A673 (cell line): ENCODE data around the gene HPRT1. TPM values are rescaled to one million over a fixed set of nuclear protein-coding genes. Genes with fewer than 3 reads are reported as not detected.

Experiments used
- BruUV-seq: library from RNA; stranded (reverse); fragments of 400-500 nt; replicated peaks from 2 replicates; lab custom pipeline; 2021; lab: Mats Ljungman, UMichigan
- CTCF ChIA-PET: fragments of 300-600 bp; sonication (Branson Sonifier 250); formaldehyde crosslinking; loops from one replicate; lab custom pipeline; 2022; ENCODE audit warnings: antibody characterized with exemption; lab: Charles Lee
- POLR2A ChIA-PET: fragments of 300-600 bp; sonication (Branson Sonifier 250); formaldehyde crosslinking; loops from one replicate; lab custom pipeline; 2022; ENCODE audit warnings: antibody characterized with exemption; ENCODE audit not compliant: low non-redundant PET; lab: Charles Lee
- DNase-seq: peaks from one replicate; pipeline ENCODE4 v3.0.0-alpha.2; 2015; ENCODE audit warnings: low spot score
- H3K27ac ChIP-seq: fragments of 200-600 bp; sonication (generic); 2 replicates; pipeline ENCODE4 v1.5.1; 2016; ENCODE audit warnings: mixed run types, low read depth, mild to moderate bottlenecking, mixed read lengths, antibody characterized with exemption, low read length; ENCODE audit not compliant: poor library complexity, severe bottlenecking
- H3K27me3 ChIP-seq: fragments of 200-600 bp; sonication (generic); replicated peaks from 2 replicates; pipeline ENCODE4 v1.6.1; 2017; ENCODE audit warnings: mixed run types, low read depth, mild to moderate bottlenecking, mixed read lengths, antibody characterized with exemption, low read length; ENCODE audit not compliant: insufficient read depth, poor library complexity
- H3K36me3 ChIP-seq: fragments of 200-600 bp; sonication (generic); 2 replicates; pipeline ENCODE4 v1.6.1; 2016; ENCODE audit warnings: mixed run types, mild to moderate bottlenecking, mixed read lengths, antibody characterized with exemption, low read length; ENCODE audit not compliant: insufficient read depth, poor library complexity, severe bottlenecking
- H3K4me1 ChIP-seq: fragments of 200-600 bp; sonication (generic); 2 replicates; pipeline ENCODE4 v1.6.1; 2017; ENCODE audit warnings: mixed run types, mild to moderate bottlenecking, mixed read lengths, antibody characterized with exemption, low read length; ENCODE audit not compliant: insufficient read depth, poor library complexity, severe bottlenecking
- H3K4me3 ChIP-seq: fragments of 200-600 bp; sonication (generic); 2 replicates; pipeline ENCODE4 v1.5.1; 2016; ENCODE audit warnings: low read depth, mixed run types, mild to moderate bottlenecking, mixed read lengths, low read length; ENCODE audit not compliant: poor library complexity, severe bottlenecking
- H3K9me3 ChIP-seq: fragments of 200-600 bp; sonication (generic); 2 replicates; pipeline ENCODE4 v1.6.1; 2016; ENCODE audit warnings: mixed run types, low read depth, mild to moderate bottlenecking, mixed read lengths, antibody characterized with exemption, low read length; ENCODE audit not compliant: poor library complexity, severe bottlenecking
- CTCF ChIP-seq: fragments of 300-800, 200-600 bp; sonication (generic); conservative IDR thresholded peaks from 2 replicates; pipeline ENCODE4 v1.5.1; 2017; ENCODE audit warnings: low read depth, mild to moderate bottlenecking, antibody characterized with exemption, low read length, moderate library complexity, mixed read lengths
- EZH2 ChIP-seq: fragments of 200-600 bp; sonication (generic); IDR thresholded peaks from 2 replicates; pipeline ENCODE4 v1.6.1; 2017; ENCODE audit warnings: borderline replicate concordance, low read depth, mild to moderate bottlenecking, mixed read lengths, antibody characterized with exemption, low read length; ENCODE audit not compliant: poor library complexity, severe bottlenecking
- intact Hi-C: fragments of 100-400 bp; cut with micrococcal nuclease; formaldehyde crosslinking; loops from one replicate; pipeline ENCODE4 v1.10.0; 2022; ENCODE audit not compliant: unreplicated experiment
- total RNA-seq: library from RNA; stranded (reverse); gene quantifications from 2 replicates; pipeline ENCODE4 v1.2.3, GENCODE V29; 2021

The HPRT1 gene
- total RNA-seq, 1 experiment from 2014 or later, result 66.9 TPM

DNA sequence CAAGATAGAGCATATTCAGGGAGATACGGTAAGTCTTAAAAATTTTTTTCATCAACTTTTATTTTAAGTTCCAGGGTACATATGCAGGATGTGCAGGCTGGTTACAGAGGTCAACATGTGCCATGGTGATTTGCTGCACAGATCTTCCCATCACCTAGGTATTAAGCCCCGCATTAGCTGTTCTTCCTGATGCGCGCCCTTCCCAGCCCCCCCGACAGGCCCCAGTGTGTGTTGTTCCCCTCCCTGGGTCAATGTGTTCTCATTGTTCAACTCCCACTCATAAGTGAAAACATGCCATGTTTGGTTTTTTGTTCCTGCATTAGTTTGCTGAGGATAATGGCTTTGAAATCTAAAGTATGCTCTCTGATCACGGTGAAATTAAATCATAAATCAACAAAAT lies 64.2 kb downstream of the HPRT1 start:
- Histone ChIP-seq H3K4me1 (no peaks in the 10 kb centered on the region), H3K4me3 (no peak overlapping the region), H3K36me3 (no peaks in the 10 kb centered on the region), H3K27me3 (no peaks in the 10 kb centered on the region), H3K27ac (no peak overlapping the region), H3K9me3 (no peaks in the 10 kb centered on the region)
- BruUV-seq, result no TSS peak
- ChIA-PET POLR2A (no interaction called here), CTCF (no interaction called here)
- TF ChIP-seq CTCF (no peak), EZH2 (no peak)
- intact Hi-C loops, result loop anchor here (5.0 kb wide), 1 partner anchor 238 kb away; no protein-coding TSS in a partner anchor
- no peak for DNase-seq

DNA sequence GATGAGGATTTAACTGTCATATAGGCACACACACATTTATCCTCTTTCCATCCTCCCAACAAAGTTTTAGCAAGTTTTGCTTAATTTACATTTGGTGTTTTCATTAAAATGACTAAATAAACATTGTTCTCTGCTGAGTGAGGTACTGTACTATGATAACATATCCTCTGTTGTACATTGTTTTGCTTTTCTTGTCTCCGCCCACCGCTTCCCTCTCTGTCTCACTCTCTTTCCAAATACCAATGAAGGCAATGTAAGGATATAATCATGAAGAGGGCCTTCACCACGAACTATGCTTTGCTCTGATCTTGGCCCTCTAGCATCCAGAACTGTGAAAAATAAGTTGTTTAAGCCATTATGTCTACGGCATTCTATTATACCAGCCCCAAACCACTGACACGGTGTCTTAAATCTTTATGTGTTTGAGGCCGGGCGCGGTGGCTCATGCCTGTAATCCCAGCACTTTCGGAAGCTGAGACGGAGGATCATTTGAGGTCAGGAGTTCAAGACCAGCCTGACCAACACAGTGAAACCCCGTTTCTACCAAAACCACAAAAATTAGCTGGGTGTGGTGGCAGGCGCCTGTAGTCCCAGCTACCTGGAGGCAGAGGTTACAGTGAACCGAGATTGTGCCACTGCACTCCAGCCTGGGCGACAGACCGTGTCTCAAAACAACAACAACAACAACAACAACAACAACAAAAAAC lies 65.3 kb downstream of the HPRT1 start:
- Histone ChIP-seq H3K9me3 (no peaks in the 10 kb centered on the region), H3K27me3 (no peaks in the 10 kb centered on the region), H3K27ac (no peak overlapping the region), H3K4me1 (no peaks in the 10 kb centered on the region), H3K4me3 (no peak overlapping the region), H3K36me3 (no peaks in the 10 kb centered on the region)
- no TSS peak for BruUV-seq
- ChIA-PET CTCF (no interaction called here), POLR2A (no interaction called here)
- intact Hi-C loops, result no loop called here
- DNase-seq, result no peak
- TF ChIP-seq EZH2 (no peak), CTCF (no peak)

DNA sequence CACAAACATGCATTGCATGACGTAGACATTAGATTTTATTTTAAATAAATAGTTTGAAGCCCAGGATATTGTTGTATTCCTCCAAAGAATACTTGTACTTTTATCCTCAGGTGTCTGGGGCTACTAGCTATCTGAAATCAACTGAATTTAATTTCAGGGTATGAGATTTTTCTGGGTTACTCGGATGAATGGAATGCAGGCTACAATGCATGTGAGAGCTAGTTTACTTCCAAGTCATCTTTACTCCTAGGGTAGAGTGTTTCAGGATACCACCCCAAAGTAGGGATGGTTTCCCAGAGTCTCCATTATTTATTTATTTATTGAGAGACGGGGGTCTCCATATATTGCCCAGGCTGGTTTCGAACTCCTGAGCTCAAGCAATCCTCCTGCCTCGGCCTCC lies 66.4 kb downstream of the HPRT1 start:
- POLR2A ChIA-PET, result no interaction called here
- BruUV-seq, result no TSS peak
- no peak overlapping the region for H3K4me3 ChIP-seq
- TF ChIP-seq EZH2 (no peak), CTCF (no peak)
- no peaks in the 10 kb centered on the region for H3K36me3 ChIP-seq
- intact Hi-C loops, result no loop called here
- H3K9me3 ChIP-seq, result no peaks in the 10 kb centered on the region
- no peak for DNase-seq
- no peaks in the 10 kb centered on the region for H3K27me3 ChIP-seq
- H3K27ac ChIP-seq, result no peak overlapping the region
- CTCF ChIA-PET, result no interaction called here
- no peaks in the 10 kb centered on the region for H3K4me1 ChIP-seq
